HCT116 (cell line): Measurements from ENCODE around the gene RAP2B. TPM values are rescaled to one million over a fixed set of nuclear protein-coding genes. Genes with fewer than 3 reads are reported as not detected.

Source experiments
- ATAC-seq: fragments of 200-7000 bp; cut with Tn5 transposase; 2 replicates; pipeline ENCODE4 v1.9.1; 2020; ENCODE audit warnings: mild to moderate bottlenecking, moderate library complexity
- BruUV-seq: library from RNA; stranded (reverse); fragments of 400-500 nt; replicated peaks from 2 replicates; lab custom pipeline; 2021; lab: Mats Ljungman, UMichigan
- CTCF ChIA-PET: fragments of 300-600 bp; sonication (Branson Sonifier 250); formaldehyde crosslinking; loops from one replicate; lab custom pipeline; 2021; ENCODE audit warnings: antibody characterized with exemption; lab: Charles Lee
- POLR2A ChIA-PET: fragments of 300-600, 350-600 bp; sonication (Branson Sonifier 250); formaldehyde crosslinking; loops from one replicate; lab custom pipeline; 2021; ENCODE audit warnings: antibody characterized with exemption; lab: Charles Lee
- RAD21 ChIA-PET, 2 experiments: fragments of 300-600 bp; sonication (Branson Sonifier 250); formaldehyde crosslinking; loops; one replicate each; lab custom pipeline; 2023; ENCODE audit warnings: low total read pairs in 2 of 2; ENCODE audit not compliant: uncharacterized antibody in 2 of 2, unreplicated experiment in 2 of 2, low non-redundant PET in 1 of 2; lab: Charles Lee
- DNase-seq: peaks from one replicate; pipeline ENCODE4 v3.0.0-alpha.2; 2010; ENCODE audit warnings: low read depth, low spot score
- H2AFZ ChIP-seq: fragments of 200-600 bp; shearing (Covaris generic), sonication (generic); 2 replicates; pipeline ENCODE4 v1.6.1; 2017; ENCODE audit warnings: low read depth, mixed run types, mixed read lengths, antibody characterized with exemption, low read length; ENCODE audit not compliant: poor library complexity, severe bottlenecking
- H3K27ac ChIP-seq: 2 replicates; pipeline ENCODE4 v1.5.1; 2012; ENCODE audit warnings: low read depth, low read length
- H3K27me3 ChIP-seq: fragments of 200-600 bp; sonication (generic); 2 replicates; pipeline ENCODE4 v1.6.1; 2016; ENCODE audit warnings: mixed run types, low read length, mixed read lengths; ENCODE audit not compliant: insufficient read depth
- H3K36me3 ChIP-seq, 2 experiments: fragments of 200-500 bp in 1 of 2; fragments of 200-600 bp in 1 of 2; sonication (Bioruptor generic) in 1 of 2; sonication (generic) in 1 of 2; 2 replicates each; pipeline versions ENCODE4 v1.5.1 to v1.6.1; 2014 to 2016; ENCODE audit warnings: low read length in 2 of 2, inconsistent platforms in 1 of 2, mixed read lengths in 1 of 2, mixed run types in 1 of 2; ENCODE audit not compliant: insufficient read depth in 2 of 2, control insufficient read depth in 1 of 2
- H3K4me1 ChIP-seq, 2 experiments: fragments of 200-600 bp in 1 of 2; sonication (generic) in 1 of 2; 2 replicates each; pipeline versions ENCODE4 v1.5.1 to v1.6.1; 2012 to 2017; ENCODE audit warnings: low read length in 2 of 2, inconsistent platforms in 1 of 2, mild to moderate bottlenecking in 1 of 2, mixed read lengths in 1 of 2, mixed run types in 1 of 2, moderate library complexity in 1 of 2; ENCODE audit not compliant: insufficient read depth in 2 of 2, control insufficient read depth in 1 of 2
- H3K4me2 ChIP-seq: fragments of 200-600 bp; sonication (generic); 2 replicates; pipeline ENCODE4 v1.6.1; 2017; ENCODE audit warnings: mixed run types, low read length, mixed read lengths
- H3K4me3 ChIP-seq, 2 experiments: fragments of 200-600 bp in 1 of 2; sonication (generic) in 1 of 2; replicated peaks in 1 of 2; 2 replicates each; pipeline ENCODE4 v1.5.1; 2011 to 2016; ENCODE audit warnings: low read length in 2 of 2, control low read depth in 1 of 2, low read depth in 1 of 2, mild to moderate bottlenecking in 1 of 2, mixed read lengths in 1 of 2, mixed run types in 1 of 2
- H3K79me2 ChIP-seq: fragments of 200-600 bp; sonication (generic); 2 replicates; pipeline ENCODE4 v1.6.1; 2017; ENCODE audit warnings: mild to moderate bottlenecking, mixed run types, low read length, moderate library complexity, mixed read lengths; ENCODE audit not compliant: insufficient read depth
- H3K9ac ChIP-seq: fragments of 200-600 bp; sonication (generic); 2 replicates; pipeline ENCODE4 v1.6.1; 2016; ENCODE audit warnings: low read length, mixed read lengths
- H3K9me2 ChIP-seq: fragments of 200-600 bp; sonication (generic), shearing (Covaris generic); 2 replicates; pipeline ENCODE4 v1.6.1; 2017; ENCODE audit warnings: mixed run types, mild to moderate bottlenecking, moderate library complexity; ENCODE audit not compliant: insufficient read depth
- H3K9me3 ChIP-seq, 2 experiments: fragments of 200-500 bp in 1 of 2; fragments of 200-600 bp in 1 of 2; sonication (Bioruptor generic) in 1 of 2; sonication (generic) in 1 of 2; 2 replicates each; pipeline ENCODE4 v1.6.1; 2014 to 2017; ENCODE audit warnings: low read length in 2 of 2, mixed read lengths in 2 of 2, inconsistent platforms in 1 of 2, low read depth in 1 of 2, mild to moderate bottlenecking in 1 of 2, mixed run types in 1 of 2, moderate library complexity in 1 of 2; ENCODE audit not compliant: control insufficient read depth in 1 of 2, insufficient read depth in 1 of 2
- H4K20me1 ChIP-seq: fragments of 200-600 bp; sonication (generic), shearing (Covaris generic); 2 replicates; pipeline ENCODE4 v1.6.1; 2017; ENCODE audit warnings: mixed run types, mild to moderate bottlenecking, moderate library complexity; ENCODE audit not compliant: insufficient read depth
- CBX3 ChIP-seq: IDR thresholded peaks from 2 replicates; pipeline ENCODE4 v1.6.1; 2012; ENCODE audit warnings: low read depth
- CEBPB ChIP-seq: IDR thresholded peaks from 2 replicates; pipeline ENCODE4 v1.6.1; 2012; ENCODE audit warnings: low read depth
- EZH2 ChIP-seq: fragments of 200-600 bp; sonication (generic); IDR thresholded peaks from 2 replicates; pipeline ENCODE4 v1.6.1; 2017; ENCODE audit warnings: antibody characterized with exemption, mixed run types
- FOSL1 ChIP-seq: IDR thresholded peaks from 2 replicates; pipeline ENCODE4 v1.6.1; 2012; ENCODE audit warnings: low read depth
- JUND ChIP-seq: IDR thresholded peaks from 2 replicates; pipeline ENCODE4 v1.6.1; 2012
- POLR2A ChIP-seq: IDR thresholded peaks from 2 replicates; pipeline ENCODE4 v1.7.0; 2011; ENCODE audit warnings: borderline replicate concordance; ENCODE audit not compliant: insufficient read depth, insufficient read length; ENCODE audit errors: extremely low read depth
- RAD21 ChIP-seq: IDR thresholded peaks from 2 replicates; pipeline ENCODE4 v1.6.1; 2012; ENCODE audit warnings: low read depth, mild to moderate bottlenecking
- SP1 ChIP-seq: IDR thresholded peaks from 2 replicates; pipeline ENCODE4 v1.6.1; 2012; ENCODE audit warnings: low read depth
- intact Hi-C: fragments of 100-400 bp; cut with micrococcal nuclease; formaldehyde crosslinking; loops from 2 replicates; pipeline ENCODE4 v1.10.0; 2022
- total RNA-seq: library from RNA; stranded (reverse); gene quantifications from one replicate; pipeline ENCODE4 v1.2.1, GENCODE V29; 2021; ENCODE audit not compliant: unreplicated experiment
- TF ChIP-seq, protein P1 (sequence below): IDR thresholded peaks from 2 replicates; pipeline ENCODE4 v1.6.1; 2011; ENCODE audit warnings: mild to moderate bottlenecking, low read length, moderate library complexity; ENCODE audit not compliant: insufficient replicate concordance; ENCODE audit errors: extremely low read depth

The RAP2B gene
- total RNA-seq, 1 experiment from 2014 or later = 24.2 TPM

DNA sequence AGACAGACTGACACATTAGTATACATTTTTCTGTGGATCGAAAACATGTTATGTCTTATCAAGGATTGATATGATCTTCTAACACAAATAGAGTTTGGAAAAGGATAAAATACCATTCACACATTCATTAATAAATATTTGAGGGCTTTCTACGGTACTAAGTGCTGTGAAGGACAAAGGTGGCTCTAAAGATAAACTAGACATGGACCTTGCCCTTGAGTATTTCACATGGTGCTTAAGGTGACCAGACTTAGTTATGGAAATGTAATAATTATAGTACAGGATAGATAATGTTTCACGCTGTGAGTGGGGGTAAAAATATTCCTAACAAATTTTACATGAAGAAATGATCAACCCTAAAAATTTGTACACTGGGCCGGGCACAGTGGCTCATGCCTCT, 3.8 kb upstream of the RAP2B start:
- no peak for DNase-seq
- no peaks in the 10 kb centered on the region for H4K20me1 ChIP-seq
- H3K27ac ChIP-seq = no peak overlapping the region
- H3K27me3 ChIP-seq = no peaks in the 10 kb centered on the region
- BruUV-seq = no TSS peak
- H2AFZ ChIP-seq = no peak overlapping the region
- H3K9me3 ChIP-seq = no peaks in the 10 kb centered on the region
- H3K4me2 ChIP-seq = no peak overlapping the region
- POLR2A ChIA-PET = no interaction called here
- H3K9me2 ChIP-seq = no peaks in the 10 kb centered on the region
- TF ChIP-seq EZH2 (no peak), CBX3 (no peak), RAD21 (no peak)
- no peak overlapping the region for H3K4me3 ChIP-seq
- ATAC-seq = no peak
- no peak overlapping the region for H3K9ac ChIP-seq
- intact Hi-C loops = no loop called here
- H3K36me3 ChIP-seq = no peaks in the 10 kb centered on the region
- peaks cover 11 to 17% of the 10 kb centered on the region in 2 experiments for H3K4me1 ChIP-seq
- CTCF ChIA-PET = no interaction called here
- peaks cover 10% of the 10 kb centered on the region for H3K79me2 ChIP-seq
- RAD21 ChIA-PET = no interaction called here

DNA sequence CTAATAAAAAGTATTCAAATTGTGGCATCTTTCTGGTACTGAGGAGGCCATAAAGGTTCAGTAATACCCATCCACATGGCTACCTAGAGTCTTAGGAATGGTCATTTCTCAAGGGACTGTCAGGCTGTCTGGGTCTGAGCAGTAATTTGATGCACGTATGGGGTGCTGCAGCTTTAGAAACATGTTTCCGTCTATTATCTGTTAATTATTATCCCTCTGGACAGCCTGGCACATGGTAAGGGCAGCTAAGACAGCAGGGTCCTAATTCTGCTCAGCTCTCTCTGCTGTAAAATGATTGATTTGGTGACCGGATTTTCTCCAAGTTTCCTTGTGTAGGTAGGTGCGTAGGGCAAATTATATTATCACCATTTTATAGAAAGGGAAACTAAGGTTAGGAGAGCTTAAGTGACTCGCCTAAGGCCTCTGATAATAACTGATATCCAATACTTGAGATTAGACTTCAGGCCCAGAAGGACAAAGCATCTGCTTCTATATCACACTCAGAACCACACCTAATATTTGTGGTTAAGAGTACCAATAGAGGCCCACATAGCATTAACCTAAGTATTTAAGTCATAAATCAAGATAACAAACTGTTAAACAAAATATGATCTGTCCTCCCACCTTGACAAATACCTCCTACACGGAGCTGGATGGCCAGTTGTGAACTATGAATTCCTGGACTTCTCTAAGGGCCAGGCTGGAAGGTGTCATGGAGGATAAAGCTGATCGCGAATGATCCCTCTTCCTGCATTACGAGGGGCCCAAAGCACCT, 2.9 kb upstream of the RAP2B start:
- DNase-seq = no peak
- Histone ChIP-seq H2AFZ (peak overlapping the region; percentile 0), H3K9me2 (no peaks in the 10 kb centered on the region), H3K36me3 (no peaks in the 10 kb centered on the region), H3K79me2 (peaks cover 20% of the 10 kb centered on the region), H4K20me1 (peaks cover 5% of the 10 kb centered on the region; the same call in 1 of the 2 replicates), H3K4me3 (no peak overlapping the region), H3K9ac (no peak overlapping the region), H3K4me1 (peaks cover 14 to 26% of the 10 kb centered on the region in 2 experiments), H3K27ac (peak overlapping the region; percentile 92; the same call in 1 of the 2 replicates), H3K27me3 (no peaks in the 10 kb centered on the region), H3K4me2 (peak overlapping the region; percentile 99), H3K9me3 (no peaks in the 10 kb centered on the region)
- POLR2A ChIA-PET = interaction anchor here (2.0 kb wide), 1 partner anchor 116 kb away, joined by 7 read pairs; no protein-coding TSS in a partner anchor
- BruUV-seq = no TSS peak
- intact Hi-C loops = no loop called here
- TF ChIP-seq SP1 = no peak
- TF ChIP-seq CBX3 = no peak
- TF ChIP-seq, protein P1, sequence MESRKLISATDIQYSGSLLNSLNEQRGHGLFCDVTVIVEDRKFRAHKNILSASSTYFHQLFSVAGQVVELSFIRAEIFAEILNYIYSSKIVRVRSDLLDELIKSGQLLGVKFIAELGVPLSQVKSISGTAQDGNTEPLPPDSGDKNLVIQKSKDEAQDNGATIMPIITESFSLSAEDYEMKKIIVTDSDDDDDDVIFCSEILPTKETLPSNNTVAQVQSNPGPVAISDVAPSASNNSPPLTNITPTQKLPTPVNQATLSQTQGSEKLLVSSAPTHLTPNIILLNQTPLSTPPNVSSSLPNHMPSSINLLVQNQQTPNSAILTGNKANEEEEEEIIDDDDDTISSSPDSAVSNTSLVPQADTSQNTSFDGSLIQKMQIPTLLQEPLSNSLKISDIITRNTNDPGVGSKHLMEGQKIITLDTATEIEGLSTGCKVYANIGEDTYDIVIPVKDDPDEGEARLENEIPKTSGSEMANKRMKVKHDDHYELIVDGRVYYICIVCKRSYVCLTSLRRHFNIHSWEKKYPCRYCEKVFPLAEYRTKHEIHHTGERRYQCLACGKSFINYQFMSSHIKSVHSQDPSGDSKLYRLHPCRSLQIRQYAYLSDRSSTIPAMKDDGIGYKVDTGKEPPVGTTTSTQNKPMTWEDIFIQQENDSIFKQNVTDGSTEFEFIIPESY = no peak
- TF ChIP-seq FOSL1 = no peak
- TF ChIP-seq CEBPB = no peak
- no peak for TF ChIP-seq RAD21
- no peak for TF ChIP-seq POLR2A
- TF ChIP-seq JUND = no peak
- ATAC-seq = no peak
- RAD21 ChIA-PET = no interaction called here
- CTCF ChIA-PET = interaction anchor here (1.2 kb wide), 1 partner anchor 281 kb away, joined by 3 read pairs; no protein-coding TSS in a partner anchor
